ENCODE results near the gene P4HTM.

P4HTM gene

DNA sequence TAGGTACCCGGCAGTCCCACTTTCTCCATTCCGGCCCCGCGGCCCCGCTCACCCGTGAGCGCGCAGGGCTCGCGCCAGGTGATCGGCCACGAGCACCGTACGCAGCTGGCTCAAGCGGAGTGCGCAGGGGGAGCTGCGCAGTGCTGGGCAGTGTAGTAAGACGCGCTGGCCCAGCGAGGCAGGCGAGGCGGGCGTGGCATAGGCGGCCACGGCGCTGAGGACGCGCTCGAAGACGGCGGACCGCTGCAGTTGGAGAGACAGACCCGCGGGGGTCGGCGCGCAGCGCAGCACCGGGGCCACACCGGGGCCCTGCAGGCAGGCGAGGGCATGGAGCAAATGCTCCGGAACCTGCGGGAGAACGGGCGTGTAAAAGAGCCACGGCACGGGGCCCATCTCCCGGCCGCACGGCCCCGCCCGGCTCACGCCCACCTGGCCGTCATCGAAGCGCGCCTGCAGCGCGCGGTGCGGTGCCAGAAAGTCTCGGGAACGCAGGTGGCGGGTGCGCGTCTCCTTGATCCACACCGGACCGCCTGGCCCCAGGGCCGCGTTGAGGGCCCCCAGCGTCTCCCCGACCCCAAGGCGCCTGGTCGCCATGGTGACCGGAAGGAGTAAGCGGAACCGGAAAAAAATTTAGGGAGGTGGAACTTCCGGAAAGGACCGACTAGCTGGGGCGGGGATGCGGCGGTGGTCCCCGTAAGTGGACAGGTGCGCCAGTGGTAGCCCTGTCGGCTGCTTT, 28.1 kb downstream of the P4HTM start, which contains the start of gene DALRD3:
DALRD3 (minus strand) TSS at position 610 of the 736 bp plus-strand sequence; CDS start at position 594, 16 bp downstream.
- no peak within 1 kb of the TSS for H4K8ac ChIP-seq (ENCODE audit: low read depth, low read length)
- H2BK15ac ChIP-seq (replicated peaks; ENCODE audit: low read depth), result no peak within 1 kb of the TSS
- peak within 1 kb of the TSS; percentile 9 for H3K27ac ChIP-seq (ENCODE audit: low read depth, low read length)
- peak within 1 kb of the TSS; percentile 96 for H3K4me2 ChIP-seq (ENCODE audit: low read length)
- peak within 1 kb of the TSS; percentile 63 for H3K4me3 ChIP-seq (ENCODE audit: low read length)
- H3K4me1 ChIP-seq (ENCODE audit: control insufficient read depth, low read depth, low read length), result peaks cover 8% of the 10 kb centered on the region
- DNase-seq, result peak; percentile 75
- H3K79me2 ChIP-seq (ENCODE audit: control insufficient read depth, insufficient read depth, low read length), result peaks cover 15% of the 10 kb centered on the region
- H3K56ac ChIP-seq (ENCODE audit: low read length), result peak within 1 kb of the TSS; percentile 94
- peak within 1 kb of the TSS; percentile 92 for H3K9ac ChIP-seq (ENCODE audit: low read length)
- H3K79me1 ChIP-seq (ENCODE audit: low read length), result peaks cover 20% of the 10 kb centered on the region
- H2BK120ac ChIP-seq (ENCODE audit: low read depth, low read length), result no peak within 1 kb of the TSS
- H4K5ac ChIP-seq (ENCODE audit: low read length), result no peak within 1 kb of the TSS
- peaks cover 11% of the 10 kb centered on the region for H3K36me3 ChIP-seq (ENCODE audit: control insufficient read depth, insufficient read depth, low read length)
- H3K18ac ChIP-seq (ENCODE audit: low read length), result no peak within 1 kb of the TSS
- H3K4ac ChIP-seq (ENCODE audit: low read depth, low read length), result peak within 1 kb of the TSS; percentile 10
- no peaks in the 10 kb centered on the region for H3K27me3 ChIP-seq (ENCODE audit: insufficient read depth, low read length, poor library complexity)
- H2AK5ac ChIP-seq (ENCODE audit: low read length), result no peak within 1 kb of the TSS
- no peak within 1 kb of the TSS for H2BK5ac ChIP-seq (ENCODE audit: low read length)
- WGBS (ENCODE audit: extremely low coverage, insufficient coverage, low lambda C conversion rate), result no CpG with 5 or more reads among the region's 85 CpGs
- peak within 1 kb of the TSS; percentile 66 for H3K23ac ChIP-seq (ENCODE audit: low read length)

DNA sequence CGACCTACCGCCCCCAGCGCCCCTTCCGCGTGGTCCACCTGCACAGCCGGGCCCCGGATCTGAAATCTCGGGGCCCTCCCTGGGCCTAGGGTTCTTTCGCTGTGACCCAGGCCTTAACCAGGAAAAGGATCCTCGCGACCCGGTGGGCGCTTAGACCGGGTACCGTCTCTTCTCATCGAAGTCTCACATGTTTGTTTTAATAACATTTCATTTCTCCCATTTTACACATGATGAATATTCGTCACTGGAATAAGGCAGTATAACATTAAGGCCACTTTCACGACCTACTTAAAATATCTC, 28.6 kb downstream of the P4HTM start:
- Histone ChIP-seq H3K4me1 (ENCODE audit: control insufficient read depth, low read depth, low read length) (peaks cover 9% of the 10 kb centered on the region), H2AK5ac (ENCODE audit: low read length) (no peak overlapping the region), H3K27me3 (ENCODE audit: insufficient read depth, low read length, poor library complexity) (no peaks in the 10 kb centered on the region), H3K23ac (ENCODE audit: low read length) (no peak overlapping the region), H2BK15ac (replicated peaks; ENCODE audit: low read depth) (no peak overlapping the region), H2BK5ac (ENCODE audit: low read length) (no peak overlapping the region), H3K4me3 (ENCODE audit: low read length) (peak overlapping the region; percentile 63), H3K56ac (ENCODE audit: low read length) (peak overlapping the region; percentile 76), H3K4me2 (ENCODE audit: low read length) (peak overlapping the region; percentile 40), H3K9ac (ENCODE audit: low read length) (peak overlapping the region; percentile 63), H3K36me3 (ENCODE audit: control insufficient read depth, insufficient read depth, low read length) (peaks cover 12% of the 10 kb centered on the region), H4K5ac (ENCODE audit: low read length) (no peak overlapping the region), H3K79me2 (ENCODE audit: control insufficient read depth, insufficient read depth, low read length) (peaks cover 16% of the 10 kb centered on the region), H3K79me1 (ENCODE audit: low read length) (peaks cover 18% of the 10 kb centered on the region), H3K27ac (ENCODE audit: low read depth, low read length) (no peak overlapping the region), H2BK120ac (ENCODE audit: low read depth, low read length) (no peak overlapping the region), H3K18ac (ENCODE audit: low read length) (no peak overlapping the region), H4K8ac (ENCODE audit: low read depth, low read length) (no peak overlapping the region), H3K4ac (ENCODE audit: low read depth, low read length) (no peak overlapping the region)
- WGBS (ENCODE audit: extremely low coverage, insufficient coverage, low lambda C conversion rate), result no CpG with 5 or more reads among the region's 18 CpGs
- DNase-seq, result no peak

DNA sequence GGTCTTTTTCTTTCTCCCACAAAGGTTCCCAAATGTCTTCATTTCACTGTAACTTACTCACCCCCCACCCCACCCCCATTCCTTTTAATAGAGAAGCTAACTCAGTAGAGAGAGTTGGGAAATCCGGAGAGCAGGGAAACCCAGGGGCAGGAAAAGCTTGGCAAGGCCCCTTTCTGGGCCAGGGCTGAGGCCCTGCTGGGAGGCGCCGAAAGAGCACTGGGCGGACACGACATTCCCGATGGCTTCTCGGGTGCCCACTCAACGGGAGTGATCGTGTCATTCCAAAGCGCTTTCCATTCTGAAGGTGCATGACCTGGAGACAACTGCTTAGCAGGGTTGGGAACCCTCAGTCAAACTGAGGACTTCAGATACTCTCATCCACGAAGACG, 29.9 kb downstream of the P4HTM start:
- H3K23ac ChIP-seq (ENCODE audit: low read length), result no peak overlapping the region
- H2BK15ac ChIP-seq (replicated peaks; ENCODE audit: low read depth), result no peak overlapping the region
- no peaks in the 10 kb centered on the region for H3K27me3 ChIP-seq (ENCODE audit: insufficient read depth, low read length, poor library complexity)
- H3K27ac ChIP-seq (ENCODE audit: low read depth, low read length), result no peak overlapping the region
- WGBS (ENCODE audit: extremely low coverage, insufficient coverage, low lambda C conversion rate), result no CpG with 5 or more reads among the region's 12 CpGs
- H3K9ac ChIP-seq (ENCODE audit: low read length), result peak overlapping the region; percentile 96
- H4K5ac ChIP-seq (ENCODE audit: low read length), result no peak overlapping the region
- peak overlapping the region; percentile 79 for H3K4me3 ChIP-seq (ENCODE audit: low read length)
- H3K79me2 ChIP-seq (ENCODE audit: control insufficient read depth, insufficient read depth, low read length), result peaks cover 16% of the 10 kb centered on the region
- H3K79me1 ChIP-seq (ENCODE audit: low read length), result peaks cover 11% of the 10 kb centered on the region
- peak overlapping the region; percentile 97 for H3K4me2 ChIP-seq (ENCODE audit: low read length)
- H2AK5ac ChIP-seq (ENCODE audit: low read length), result no peak overlapping the region
- no peak overlapping the region for H3K18ac ChIP-seq (ENCODE audit: low read length)
- no peak overlapping the region for H3K4ac ChIP-seq (ENCODE audit: low read depth, low read length)
- H2BK120ac ChIP-seq (ENCODE audit: low read depth, low read length), result no peak overlapping the region
- no peak for DNase-seq
- peaks cover 9% of the 10 kb centered on the region for H3K4me1 ChIP-seq (ENCODE audit: control insufficient read depth, low read depth, low read length)
- H4K8ac ChIP-seq (ENCODE audit: low read depth, low read length), result no peak overlapping the region
- H2BK5ac ChIP-seq (ENCODE audit: low read length), result no peak overlapping the region
- peaks cover 13% of the 10 kb centered on the region for H3K36me3 ChIP-seq (ENCODE audit: control insufficient read depth, insufficient read depth, low read length)
- peak overlapping the region; percentile 98 for H3K56ac ChIP-seq (ENCODE audit: low read length)

DNA sequence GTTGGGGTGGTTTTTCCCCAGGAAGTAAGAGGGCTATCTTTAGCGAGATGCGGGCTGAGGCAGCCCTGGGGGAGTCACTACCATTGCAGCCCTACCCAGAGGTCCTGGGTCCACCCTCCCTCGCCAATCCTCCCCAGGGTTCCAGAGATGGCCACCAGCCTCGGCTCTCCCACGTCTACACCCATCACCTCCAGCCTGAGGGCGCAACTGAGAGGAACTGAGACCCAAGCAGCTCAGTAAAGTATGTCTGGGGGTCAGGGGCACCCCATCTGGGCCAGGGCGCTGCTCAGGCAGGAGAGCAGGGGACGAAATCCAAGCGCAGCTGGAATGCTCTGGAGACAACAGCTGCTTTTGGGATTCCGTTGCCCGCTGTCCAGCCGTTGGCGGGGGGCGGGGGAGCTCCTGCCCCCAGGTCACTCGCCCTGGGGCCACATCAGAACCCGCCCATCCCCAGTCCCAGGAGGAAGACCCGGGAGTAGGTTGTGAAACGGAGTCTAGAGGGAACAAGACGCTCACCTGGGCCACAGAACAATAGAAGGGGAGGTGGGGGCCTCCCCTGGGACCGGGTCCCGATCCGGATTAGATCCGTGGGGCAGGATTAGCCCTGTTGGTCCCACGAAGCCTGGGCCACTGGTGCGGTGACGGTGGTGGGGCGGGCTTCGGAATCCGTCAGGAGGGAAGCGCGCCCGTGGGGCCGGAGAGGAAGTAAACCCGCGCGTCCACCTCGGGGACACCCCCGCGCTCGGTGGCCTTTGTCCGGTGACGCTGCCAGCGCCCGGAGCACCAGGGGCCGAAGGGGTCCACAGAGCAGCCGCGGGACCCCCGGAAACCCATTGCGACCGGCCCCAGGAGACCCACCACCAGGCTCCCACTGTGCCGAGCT, 30.5 kb downstream of the P4HTM start:
- no peak overlapping the region for H2BK15ac ChIP-seq (replicated peaks; ENCODE audit: low read depth)
- peak overlapping the region; percentile 96 for H3K9ac ChIP-seq (ENCODE audit: low read length)
- H3K4ac ChIP-seq (ENCODE audit: low read depth, low read length), result peak overlapping the region; percentile 88
- H3K4me1 ChIP-seq (ENCODE audit: control insufficient read depth, low read depth, low read length), result peaks cover 9% of the 10 kb centered on the region
- H4K5ac ChIP-seq (ENCODE audit: low read length), result no peak overlapping the region
- H2AK5ac ChIP-seq (ENCODE audit: low read length), result peak overlapping the region; percentile 51
- H3K79me1 ChIP-seq (ENCODE audit: low read length), result peaks cover 11% of the 10 kb centered on the region
- H3K56ac ChIP-seq (ENCODE audit: low read length), result peak overlapping the region; percentile 98
- no peak overlapping the region for H4K8ac ChIP-seq (ENCODE audit: low read depth, low read length)
- H3K18ac ChIP-seq (ENCODE audit: low read length), result peak overlapping the region; percentile 69
- H3K4me2 ChIP-seq (ENCODE audit: low read length), result peak overlapping the region; percentile 97
- no peak overlapping the region for H2BK120ac ChIP-seq (ENCODE audit: low read depth, low read length)
- H3K23ac ChIP-seq (ENCODE audit: low read length), result peak overlapping the region; percentile 97
- no CpG with 5 or more reads among the region's 51 CpGs for WGBS (ENCODE audit: extremely low coverage, insufficient coverage, low lambda C conversion rate)
- peak; percentile 60 for DNase-seq
- H2BK5ac ChIP-seq (ENCODE audit: low read length), result no peak overlapping the region
- H3K27ac ChIP-seq (ENCODE audit: low read depth, low read length), result peak overlapping the region; percentile 63
- peak overlapping the region; percentile 79 for H3K4me3 ChIP-seq (ENCODE audit: low read length)
- H3K27me3 ChIP-seq (ENCODE audit: insufficient read depth, low read length, poor library complexity), result no peaks in the 10 kb centered on the region
- peaks cover 16% of the 10 kb centered on the region for H3K79me2 ChIP-seq (ENCODE audit: control insufficient read depth, insufficient read depth, low read length)
- H3K36me3 ChIP-seq (ENCODE audit: control insufficient read depth, insufficient read depth, low read length), result peaks cover 13% of the 10 kb centered on the region

DNA sequence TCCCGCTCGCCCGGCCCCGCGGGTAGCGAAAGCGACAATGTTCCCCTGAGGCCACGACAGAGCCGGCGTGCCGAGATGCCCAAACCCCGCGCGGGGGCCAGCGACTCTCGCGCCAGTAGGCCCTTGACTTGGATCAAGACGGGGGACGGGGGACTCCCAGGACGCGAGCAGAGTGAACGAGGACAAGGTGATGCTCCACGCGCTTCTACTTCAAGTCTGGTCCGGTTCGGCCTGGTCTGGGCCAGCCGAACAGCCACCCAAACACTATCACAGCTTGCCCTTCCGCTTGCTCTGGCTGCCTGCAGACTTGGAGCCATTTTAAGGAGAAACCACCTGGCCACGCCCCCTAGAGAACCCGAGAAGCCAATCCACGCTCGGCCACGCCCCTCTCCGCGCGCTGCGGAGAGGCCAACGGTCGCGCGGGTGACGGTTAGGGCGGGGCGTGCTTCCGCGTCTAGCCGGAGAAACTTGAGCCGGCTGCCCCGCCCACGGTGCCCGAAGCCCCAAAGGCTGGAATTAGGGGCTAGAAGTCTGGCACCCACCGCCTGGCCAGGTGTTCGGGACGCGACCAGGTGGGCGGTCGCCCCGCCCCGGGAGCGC, 31.3 kb downstream of the P4HTM start:
- Histone ChIP-seq H3K4ac (ENCODE audit: low read depth, low read length) (peak overlapping the region; percentile 88), H4K8ac (ENCODE audit: low read depth, low read length) (no peak overlapping the region), H4K5ac (ENCODE audit: low read length) (no peak overlapping the region), H2BK120ac (ENCODE audit: low read depth, low read length) (no peak overlapping the region), H3K9ac (ENCODE audit: low read length) (peak overlapping the region; percentile 100), H2BK15ac (replicated peaks; ENCODE audit: low read depth) (no peak overlapping the region), H3K27me3 (ENCODE audit: insufficient read depth, low read length, poor library complexity) (no peaks in the 10 kb centered on the region), H3K79me1 (ENCODE audit: low read length) (peaks cover 11% of the 10 kb centered on the region), H3K4me3 (ENCODE audit: low read length) (peak overlapping the region; percentile 97), H3K36me3 (ENCODE audit: control insufficient read depth, insufficient read depth, low read length) (peaks cover 16% of the 10 kb centered on the region), H3K4me1 (ENCODE audit: control insufficient read depth, low read depth, low read length) (peaks cover 9% of the 10 kb centered on the region), H3K27ac (ENCODE audit: low read depth, low read length) (peak overlapping the region; percentile 95), H3K18ac (ENCODE audit: low read length) (peak overlapping the region; percentile 81), H2AK5ac (ENCODE audit: low read length) (no peak overlapping the region), H3K23ac (ENCODE audit: low read length) (peak overlapping the region; percentile 97), H2BK5ac (ENCODE audit: low read length) (peak overlapping the region; percentile 35), H3K79me2 (ENCODE audit: control insufficient read depth, insufficient read depth, low read length) (peaks cover 16% of the 10 kb centered on the region), H3K56ac (ENCODE audit: low read length) (peak overlapping the region; percentile 100), H3K4me2 (ENCODE audit: low read length) (peak overlapping the region; percentile 97)
- no CpG with 5 or more reads among the region's 60 CpGs for WGBS (ENCODE audit: extremely low coverage, insufficient coverage, low lambda C conversion rate)
- peak; percentile 98 for DNase-seq
